OCI-LY1 (cell line): ENCODE data around the gene CD2BP2.
"Not testable (repeated sequence)": the region's sequence is repeated elsewhere in the genome, so short reads cannot be mapped to it uniquely, and the experiment has no call there.

Experiments
- H2AFZ ChIP-seq: fragments of 200-600 bp; sonication (generic), shearing (Covaris generic); 2 replicates; pipeline ENCODE4 v1.6.0; 2014; ENCODE audit warnings: antibody characterized with exemption, mild to moderate bottlenecking, low read length
- H3F3A ChIP-seq: fragments of 200-600 bp; sonication (generic), shearing (Covaris generic); 2 replicates; pipeline ENCODE4 v1.6.0; 2014; ENCODE audit warnings: mild to moderate bottlenecking, antibody characterized with exemption, low read length, moderate library complexity; ENCODE audit not compliant: insufficient read depth
- H3K27ac ChIP-seq: fragments of 200-600 bp; sonication (generic); 2 replicates; pipeline ENCODE4 v1.5.1; 2014; ENCODE audit warnings: low read length, mixed run types, mild to moderate bottlenecking, low read depth; ENCODE audit not compliant: poor library complexity, severe bottlenecking
- H3K27me3 ChIP-seq: fragments of 200-600 bp; sonication (generic); 2 replicates; pipeline ENCODE4 v1.6.0; 2014; ENCODE audit warnings: antibody characterized with exemption, mild to moderate bottlenecking, low read length, moderate library complexity; ENCODE audit not compliant: insufficient read depth
- H3K36me3 ChIP-seq: fragments of 200-600 bp; sonication (generic); 2 replicates; pipeline ENCODE4 v1.6.1; 2014; ENCODE audit warnings: mild to moderate bottlenecking, antibody characterized with exemption, low read length, moderate library complexity, mixed read lengths; ENCODE audit not compliant: insufficient read depth
- H3K4me1 ChIP-seq: fragments of 200-600 bp; sonication (generic); 2 replicates; pipeline ENCODE4 v1.5.1; 2014; ENCODE audit warnings: mild to moderate bottlenecking, low read length, moderate library complexity; ENCODE audit not compliant: insufficient read depth, severe bottlenecking
- H3K4me2 ChIP-seq: fragments of 200-600 bp; sonication (generic), shearing (Covaris generic); 2 replicates; pipeline ENCODE4 v1.6.1; 2014; ENCODE audit warnings: low read length
- H3K4me3 ChIP-seq: fragments of 200-600 bp; sonication (generic); 2 replicates; pipeline ENCODE4 v1.5.1; 2014; ENCODE audit warnings: low read length, low read depth, mild to moderate bottlenecking, mixed read lengths; ENCODE audit not compliant: poor library complexity, severe bottlenecking
- H3K79me2 ChIP-seq: fragments of 200-600 bp; shearing (Covaris generic); 2 replicates; pipeline ENCODE4 v1.6.1; 2016; ENCODE audit warnings: mixed run types, low read length, mixed read lengths; ENCODE audit not compliant: insufficient read depth
- H3K9ac ChIP-seq: fragments of 200-600 bp; sonication (generic), shearing (Covaris generic); 2 replicates; pipeline ENCODE4 v1.6.1; 2014; ENCODE audit warnings: mild to moderate bottlenecking, low read length, mixed read lengths
- H3K9me2 ChIP-seq: fragments of 200-600 bp; sonication (generic), shearing (Covaris generic); 2 replicates; pipeline ENCODE4 v1.6.1; 2014; ENCODE audit warnings: low read depth, mild to moderate bottlenecking, low read length, mixed read lengths
- H3K9me3 ChIP-seq: fragments of 200-600 bp; shearing (Covaris generic); 2 replicates; pipeline ENCODE4 v1.6.1; 2014; ENCODE audit warnings: low read length, mixed read lengths
- H4K20me1 ChIP-seq: fragments of 200-600 bp; sonication (generic), shearing (Covaris generic); 2 replicates; pipeline ENCODE4 v1.6.0; 2016; ENCODE audit warnings: mild to moderate bottlenecking, low read length; ENCODE audit not compliant: insufficient read depth

CD2BP2 gene

DNA sequence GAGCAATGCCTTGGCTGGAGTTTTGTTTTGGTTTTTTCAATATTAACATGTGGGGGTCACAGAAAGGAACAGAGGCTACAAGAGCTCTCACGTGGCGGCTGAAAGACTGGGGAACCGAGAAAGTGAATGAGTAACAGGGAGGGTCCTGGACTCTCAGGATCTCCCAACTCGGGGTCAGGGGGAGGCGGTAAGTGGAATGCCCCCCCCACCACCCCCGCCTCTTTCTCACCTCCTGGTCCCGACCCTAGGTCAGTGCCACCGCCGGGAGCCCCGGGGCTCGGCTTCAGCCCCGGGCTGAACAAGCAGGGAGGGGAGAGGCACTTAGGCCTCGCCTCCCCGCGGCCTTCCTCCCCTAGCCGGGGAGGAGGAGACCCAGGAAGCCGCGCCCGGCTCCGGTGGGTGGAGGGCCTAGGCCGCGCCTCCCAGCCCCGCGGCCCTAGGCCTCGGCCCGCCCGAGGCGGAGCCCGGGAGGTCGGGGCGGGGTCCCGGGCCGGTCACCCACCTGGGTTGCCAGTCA lies 20.6 kb downstream of the CD2BP2 start:
- peak overlapping the region; percentile 82 for H3K27ac ChIP-seq
- H3K4me2 ChIP-seq, result peak overlapping the region; percentile 34; the same call in 1 of the 2 replicates
- H2AFZ ChIP-seq, H3F3A ChIP-seq, H3K9me2 ChIP-seq, H4K20me1 ChIP-seq, H3K9me3 ChIP-seq, H3K27me3 ChIP-seq, H3K36me3 ChIP-seq: not testable (repeated sequence)
- peak overlapping the region; percentile 70 for H3K4me3 ChIP-seq
- H3K9ac ChIP-seq, result peak overlapping the region; percentile 73
- H3K4me1 ChIP-seq, result peaks cover 58% of the 10 kb centered on the region
- H3K79me2 ChIP-seq, result peaks cover 27% of the 10 kb centered on the region

- not testable (repeated sequence) for H3K9me3 ChIP-seq, H3K36me3 ChIP-seq, H3F3A ChIP-seq, H3K9me2 ChIP-seq, H3K27me3 ChIP-seq, H3K4me3 ChIP-seq, H4K20me1 ChIP-seq, H3K9ac ChIP-seq, H2AFZ ChIP-seq
- Histone ChIP-seq H3K4me2 (peak overlapping the region; percentile 29; the same call in 1 of the 2 replicates), H3K79me2 (peaks cover 56% of the 10 kb centered on the region), H3K27ac (peak overlapping the region; percentile 94), H3K4me1 (peaks cover 44% of the 10 kb centered on the region)
Measured at GRCh38 chr16:30324220-30324619, 30.9 kb downstream of the CD2BP2 start.

DNA sequence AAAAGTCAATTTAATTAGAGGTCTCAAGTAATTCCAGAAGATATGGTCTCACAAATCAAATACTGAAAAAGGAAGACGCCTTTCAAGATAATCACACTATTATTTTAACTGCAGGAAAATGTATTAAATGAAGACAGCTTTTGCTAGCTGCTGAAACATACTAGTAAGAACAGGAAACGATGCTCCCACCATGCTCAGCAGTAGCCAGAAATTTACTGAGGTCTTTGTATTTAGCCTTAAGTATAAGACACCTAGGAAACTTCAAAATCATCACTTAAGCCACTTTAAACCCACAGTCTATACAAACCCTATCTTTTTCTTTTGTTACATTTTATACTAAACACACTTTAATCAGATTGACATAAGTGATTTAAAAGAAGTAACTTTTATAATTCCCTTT lies 36.5 kb downstream of the CD2BP2 start:
- not testable (repeated sequence) for H2AFZ ChIP-seq, H3K27ac ChIP-seq, H3K9me2 ChIP-seq, H3K4me3 ChIP-seq, H3K36me3 ChIP-seq, H3K9me3 ChIP-seq, H3F3A ChIP-seq, H4K20me1 ChIP-seq, H3K9ac ChIP-seq, H3K4me2 ChIP-seq, H3K27me3 ChIP-seq
- H3K4me1 ChIP-seq, result peaks cover 22% of the 10 kb centered on the region
- H3K79me2 ChIP-seq, result peaks cover 52% of the 10 kb centered on the region

DNA sequence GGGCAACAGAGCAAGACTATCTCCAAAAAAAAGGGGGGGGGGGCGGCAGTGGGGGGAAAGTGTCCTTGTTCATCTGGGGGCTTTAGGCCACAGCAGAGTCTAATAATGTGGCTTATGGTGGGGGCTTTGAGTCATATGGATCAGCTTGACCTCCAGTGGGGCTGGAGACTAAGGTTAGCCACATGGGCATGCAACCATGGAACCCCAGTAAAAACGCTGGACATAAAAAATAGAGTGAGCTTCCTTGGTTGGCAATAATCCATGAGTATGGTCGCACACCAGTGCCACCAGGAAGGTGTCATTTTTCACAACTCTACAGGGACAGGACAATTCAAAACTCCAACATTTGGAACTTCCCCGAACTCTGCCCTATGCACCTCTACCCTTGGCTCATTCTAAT lies 44.2 kb downstream of the CD2BP2 start:
- not testable (repeated sequence) for H3K36me3 ChIP-seq, H3K4me2 ChIP-seq, H3K4me3 ChIP-seq

GRCh38 chr16:30309255-30309654 lies 45.9 kb downstream of the CD2BP2 start:
- Histone ChIP-seq H3K79me2 (peaks cover 18% of the 10 kb centered on the region), H3K27ac (peak overlapping the region; percentile 32), H3K4me1 (peaks cover 14% of the 10 kb centered on the region)
- not testable (repeated sequence) for H2AFZ ChIP-seq, H3K9me3 ChIP-seq, H3F3A ChIP-seq, H3K4me2 ChIP-seq, H3K9ac ChIP-seq, H3K27me3 ChIP-seq, H3K36me3 ChIP-seq, H4K20me1 ChIP-seq, H3K4me3 ChIP-seq, H3K9me2 ChIP-seq

More for the DNA sequence above, 44.2 kb downstream of the CD2BP2 start:
- not testable (repeated sequence) for H3K27ac ChIP-seq, H3K27me3 ChIP-seq, H2AFZ ChIP-seq, H4K20me1 ChIP-seq, H3K9me3 ChIP-seq, H3K9me2 ChIP-seq, H3K9ac ChIP-seq, H3F3A ChIP-seq
- peaks cover 25% of the 10 kb centered on the region for H3K79me2 ChIP-seq
- peaks cover 14% of the 10 kb centered on the region for H3K4me1 ChIP-seq
